ENCODE measurements around the gene ATG9A. TPM values are rescaled to one million over a fixed set of nuclear protein-coding genes. Genes with fewer than 3 reads are reported as not detected.
A peak's percentile ranks its signal among the peaks of the same experiment; 100 is the strongest.

Gene ATG9A
- total RNA-seq, 1 donor from 2014 or later, result 52.9 TPM

- peak overlapping the region; percentile 70 for H3K4me3 Mint-ChIP-seq
- H3K9me3 Mint-ChIP-seq, result no peaks in the 10 kb centered on the region
- H3K36me3 Mint-ChIP-seq, result peaks cover 14% of the 10 kb centered on the region
- DNase-seq (ENCODE audit: extremely low spot score, unreplicated experiment), result no peak
- no peak overlapping the region for H3K27ac Mint-ChIP-seq
- peaks cover 13% of the 10 kb centered on the region for H3K4me1 Mint-ChIP-seq (ENCODE audit: unreplicated experiment)
- no peak for TF ChIP-seq CTCF (conservative IDR thresholded peaks at IDR 0.05)
- H3K27me3 Mint-ChIP-seq, result no peaks in the 10 kb centered on the region
Measured at GRCh38 chr2:219180961-219181360, 48.5 kb downstream of the ATG9A start.

- no peak for DNase-seq (ENCODE audit: extremely low spot score, unreplicated experiment)
- Mint-ChIP-seq H3K9me3 (no peaks in the 10 kb centered on the region), H3K36me3 (peaks cover 7% of the 10 kb centered on the region), H3K4me1 (ENCODE audit: unreplicated experiment) (peaks cover 13% of the 10 kb centered on the region), H3K4me3 (peak overlapping the region; percentile 95), H3K27ac (no peak overlapping the region), H3K27me3 (no peaks in the 10 kb centered on the region)
- no peak for TF ChIP-seq CTCF (conservative IDR thresholded peaks at IDR 0.05)
Measured at GRCh38 chr2:219179601-219180465, 49.6 kb downstream of the ATG9A start.

- TF ChIP-seq CTCF (conservative IDR thresholded peaks at IDR 0.05), result no peak
- DNase-seq (ENCODE audit: extremely low spot score, unreplicated experiment), result peak; percentile 74
- Mint-ChIP-seq H3K27me3 (no peaks in the 10 kb centered on the region), H3K27ac (peak overlapping the region; percentile 88), H3K9me3 (no peaks in the 10 kb centered on the region), H3K4me1 (ENCODE audit: unreplicated experiment) (peaks cover 13% of the 10 kb centered on the region), H3K36me3 (peaks cover 11% of the 10 kb centered on the region), H3K4me3 (peak overlapping the region; percentile 95)
Measured at GRCh38 chr2:219178377-219179175, 50.9 kb downstream of the ATG9A start.

GRCh38 chr2:219177552-219178376, 51.7 kb downstream of the ATG9A start, which contains the start of gene RETREG2:
TSS of gene RETREG2 (plus strand) at chr2:219178275. CDS start at chr2:219178353, 78 bp downstream.
- peaks cover 13% of the 10 kb centered on the region for H3K4me1 Mint-ChIP-seq (ENCODE audit: unreplicated experiment)

More at GRCh38 chr2:219177552-219178376, 51.7 kb downstream of the ATG9A start, which contains the start of gene RETREG2:
- Mint-ChIP-seq H3K36me3 (peaks cover 11% of the 10 kb centered on the region), H3K4me3 (peak within 1 kb of the TSS; percentile 96), H3K27ac (peak within 1 kb of the TSS; percentile 99), H3K27me3 (no peaks in the 10 kb centered on the region), H3K9me3 (no peaks in the 10 kb centered on the region)
- DNase-seq (ENCODE audit: extremely low spot score, unreplicated experiment), result peak; percentile 87
- TF ChIP-seq CTCF (conservative IDR thresholded peaks at IDR 0.05), result peak; percentile 53

All from type B pancreatic cell (in vitro differentiated cells).